Measurements from ENCODE around the gene KLK10.

Gene KLK10

GRCh38 chr19:51019544-51019925 lies at the start of gene KLK10:
Gene KLK10, minus strand, starts transcription at chr19:51019709. Its CDS starts 579 bp downstream, at chr19:51019130.
- peaks cover 71 to 88% of the 10 kb centered on the region in 2 donors for H3K27me3 Mint-ChIP-seq
- H3K27ac Mint-ChIP-seq: peak within 1 kb of the TSS; percentile 62

GRCh38 chr19:51066393-51067186 lies 47.1 kb upstream of the KLK10 start:
- Mint-ChIP-seq H3K9me3 (peaks cover 5% of the 10 kb centered on the region in 2 donors), H3K4me3 (no peak overlapping the region), H3K27ac (no peak overlapping the region), H3K4me1 (peaks cover 0 to 2% of the 10 kb centered on the region in 2 donors), H3K36me3 (peaks cover 0 to 1% of the 10 kb centered on the region in 2 donors), H3K27me3 (peaks cover 36 to 41% of the 10 kb centered on the region in 2 donors)
- DNase-seq (no peak), ATAC-seq (replicated peaks) (no peak)

More at GRCh38 chr19:51019544-51019925, at the start of gene KLK10:
- ATAC-seq (replicated peaks): no peak
- Mint-ChIP-seq H3K4me1 (peaks cover 20 to 43% of the 10 kb centered on the region in 2 donors), H3K4me3 (peak within 1 kb of the TSS; percentile 72 to 74), H3K9me3 (peaks cover 0 to 7% of the 10 kb centered on the region in 2 donors), H3K36me3 (peaks cover 0 to 13% of the 10 kb centered on the region in 2 donors)
- DNase-seq: no peak

GRCh38 chr19:51065221-51065960 lies 45.9 kb upstream of the KLK10 start:
- Mint-ChIP-seq H3K27ac (no peak overlapping the region), H3K9me3 (peaks cover 9 to 10% of the 10 kb centered on the region in 2 donors), H3K27me3 (peaks cover 45 to 53% of the 10 kb centered on the region in 2 donors), H3K4me3 (peak overlapping the region; percentile 4 to 33), H3K36me3 (peaks cover 0 to 4% of the 10 kb centered on the region in 2 donors), H3K4me1 (peaks cover 0 to 2% of the 10 kb centered on the region in 2 donors)
- ATAC-seq (replicated peaks) (no peak), DNase-seq (no peak)

GRCh38 chr19:51064534-51065220 lies 45.2 kb upstream of the KLK10 start, which contains the start of gene KLK13:
Gene KLK13, minus strand, starts transcription at chr19:51065092. Its CDS starts 25 bp downstream, at chr19:51065067.
- peaks cover 9 to 10% of the 10 kb centered on the region in 2 donors for H3K9me3 Mint-ChIP-seq
- ATAC-seq (replicated peaks) (no peak), DNase-seq (no peak)
- peaks cover 0 to 4% of the 10 kb centered on the region in 2 donors for H3K36me3 Mint-ChIP-seq
- no peak within 1 kb of the TSS for H3K27ac Mint-ChIP-seq
- peaks cover 45 to 60% of the 10 kb centered on the region in 2 donors for H3K27me3 Mint-ChIP-seq
- peaks cover 0 to 2% of the 10 kb centered on the region in 2 donors for H3K4me1 Mint-ChIP-seq
- peak within 1 kb of the TSS; percentile 4 to 33 for H3K4me3 Mint-ChIP-seq

- DNase-seq: no peak
- H3K36me3 Mint-ChIP-seq: peaks cover 0 to 4% of the 10 kb centered on the region in 2 donors
- H3K27ac Mint-ChIP-seq: no peak overlapping the region
- no peak for ATAC-seq (replicated peaks)
- H3K4me1 Mint-ChIP-seq: peaks cover 0 to 2% of the 10 kb centered on the region in 2 donors
- H3K4me3 Mint-ChIP-seq: no peak overlapping the region
- H3K9me3 Mint-ChIP-seq: peaks cover 9 to 10% of the 10 kb centered on the region in 2 donors
- peaks cover 48 to 64% of the 10 kb centered on the region in 2 donors for H3K27me3 Mint-ChIP-seq
These were observed 44.2 kb upstream of the KLK10 start for GRCh38 chr19:51063664-51064063.

GRCh38 chr19:51060973-51061372 lies 41.5 kb upstream of the KLK10 start:
- H3K4me1 Mint-ChIP-seq: peaks cover 0 to 2% of the 10 kb centered on the region in 2 donors
- H3K9me3 Mint-ChIP-seq: peaks cover 4 to 7% of the 10 kb centered on the region in 2 donors
- H3K36me3 Mint-ChIP-seq: peaks cover 0 to 2% of the 10 kb centered on the region in 2 donors
- DNase-seq (no peak), ATAC-seq (replicated peaks) (no peak)
- H3K27me3 Mint-ChIP-seq: peaks cover 43 to 63% of the 10 kb centered on the region in 2 donors
- H3K4me3 Mint-ChIP-seq: no peak overlapping the region
- no peak overlapping the region for H3K27ac Mint-ChIP-seq

GRCh38 chr19:51060336-51060735 lies 40.8 kb upstream of the KLK10 start:
- H3K9me3 Mint-ChIP-seq: peaks cover 4 to 7% of the 10 kb centered on the region in 2 donors
- no peak overlapping the region for H3K27ac Mint-ChIP-seq
- no peak for ATAC-seq (replicated peaks)
- H3K36me3 Mint-ChIP-seq: peaks cover 0 to 2% of the 10 kb centered on the region in 2 donors
- H3K4me1 Mint-ChIP-seq: peaks cover 0 to 1% of the 10 kb centered on the region in 2 donors
- no peak overlapping the region for H3K4me3 Mint-ChIP-seq
- H3K27me3 Mint-ChIP-seq: peaks cover 42 to 60% of the 10 kb centered on the region in 2 donors
- DNase-seq: no peak

GRCh38 chr19:51059715-51060114 lies 40.2 kb upstream of the KLK10 start:
- ATAC-seq (replicated peaks): no peak
- H3K27ac Mint-ChIP-seq: no peak overlapping the region
- H3K9me3 Mint-ChIP-seq: peaks cover 4 to 7% of the 10 kb centered on the region in 2 donors
- peaks cover 0 to 2% of the 10 kb centered on the region in 2 donors for H3K36me3 Mint-ChIP-seq
- H3K4me3 Mint-ChIP-seq: no peak overlapping the region
- H3K4me1 Mint-ChIP-seq: no peaks in the 10 kb centered on the region
- DNase-seq: no peak
- peaks cover 41 to 59% of the 10 kb centered on the region in 2 donors for H3K27me3 Mint-ChIP-seq

GRCh38 chr19:51055866-51056265 lies 36.4 kb upstream of the KLK10 start:
- DNase-seq: no peak
- peaks cover 0 to under 1% of the 10 kb centered on the region in 2 donors for H3K9me3 Mint-ChIP-seq
- no peaks in the 10 kb centered on the region for H3K4me1 Mint-ChIP-seq
- no peaks in the 10 kb centered on the region for H3K36me3 Mint-ChIP-seq
- H3K4me3 Mint-ChIP-seq: no peak overlapping the region
- H3K27me3 Mint-ChIP-seq: peaks cover 41 to 55% of the 10 kb centered on the region in 2 donors
- no peak overlapping the region for H3K27ac Mint-ChIP-seq
- no peak for ATAC-seq (replicated peaks)

GRCh38 chr19:51047031-51047335 lies 27.5 kb upstream of the KLK10 start:
- no peak for ATAC-seq (replicated peaks)
- Mint-ChIP-seq H3K36me3 (peaks cover 0 to 2% of the 10 kb centered on the region in 2 donors), H3K27ac (no peak overlapping the region), H3K4me1 (no peaks in the 10 kb centered on the region), H3K4me3 (no peak overlapping the region), H3K27me3 (peaks cover 19 to 34% of the 10 kb centered on the region in 2 donors), H3K9me3 (peaks cover 0 to 3% of the 10 kb centered on the region in 2 donors)
- DNase-seq: no peak

GRCh38 chr19:51044327-51044726 lies 24.8 kb upstream of the KLK10 start:
- peaks cover 0 to under 1% of the 10 kb centered on the region in 2 donors for H3K9me3 Mint-ChIP-seq
- no peak for DNase-seq
- H3K27me3 Mint-ChIP-seq: peaks cover 19 to 31% of the 10 kb centered on the region in 2 donors
- H3K27ac Mint-ChIP-seq: no peak overlapping the region
- no peak overlapping the region for H3K4me3 Mint-ChIP-seq
- no peak for ATAC-seq (replicated peaks)
- H3K4me1 Mint-ChIP-seq: no peaks in the 10 kb centered on the region
- H3K36me3 Mint-ChIP-seq: peaks cover 0 to 2% of the 10 kb centered on the region in 2 donors

GRCh38 chr19:51043497-51043896 lies 24.0 kb upstream of the KLK10 start:
- H3K27me3 Mint-ChIP-seq: peaks cover 14 to 24% of the 10 kb centered on the region in 2 donors
- no peak overlapping the region for H3K27ac Mint-ChIP-seq
- H3K36me3 Mint-ChIP-seq: no peaks in the 10 kb centered on the region
- ATAC-seq (replicated peaks): no peak
- no peak overlapping the region for H3K4me3 Mint-ChIP-seq
- no peaks in the 10 kb centered on the region for H3K9me3 Mint-ChIP-seq
- no peaks in the 10 kb centered on the region for H3K4me1 Mint-ChIP-seq
- DNase-seq: no peak

GRCh38 chr19:51040151-51040550 lies 20.6 kb upstream of the KLK10 start:
- no peaks in the 10 kb centered on the region for H3K9me3 Mint-ChIP-seq
- no peaks in the 10 kb centered on the region for H3K36me3 Mint-ChIP-seq
- peaks cover 7 to 12% of the 10 kb centered on the region in 2 donors for H3K27me3 Mint-ChIP-seq
- no peak overlapping the region for H3K27ac Mint-ChIP-seq
- DNase-seq: no peak
- no peaks in the 10 kb centered on the region for H3K4me1 Mint-ChIP-seq
- no peak for ATAC-seq (replicated peaks)
- H3K4me3 Mint-ChIP-seq: no peak overlapping the region

- no peak overlapping the region for H3K27ac Mint-ChIP-seq
- H3K9me3 Mint-ChIP-seq: peaks cover under 1 to 3% of the 10 kb centered on the region in 2 donors
- peaks cover 32 to 36% of the 10 kb centered on the region in 2 donors for H3K27me3 Mint-ChIP-seq
- peaks cover 0 to 2% of the 10 kb centered on the region in 2 donors for H3K36me3 Mint-ChIP-seq
- no peak for ATAC-seq (replicated peaks)
- DNase-seq: no peak
- H3K4me3 Mint-ChIP-seq: no peak overlapping the region
- no peaks in the 10 kb centered on the region for H3K4me1 Mint-ChIP-seq
These were observed 17.0 kb upstream of the KLK10 start for GRCh38 chr19:51036519-51036918.

Measured in stimulated activated naive B cell treated with anti-CD40 and anti-IgM and Interleukin-4, amounts not matched to agents 10 μg/mL and 1 μg/mL and 100 μg/mL, for 72 hours (primary cell).